Colon (tissue), 2 donors: Measurements from ENCODE around the gene ST6GALNAC2.
"Not testable (repeated sequence)": the region's sequence is repeated elsewhere in the genome, so short reads cannot be mapped to it uniquely, and the experiment has no call there.

Experiments
- FAIRE-seq: peaks from 2 replicates; lab custom pipeline; 2012; peaks lifted over from hg19 to GRCh38; lab: Jason Lieb, UNC
- donor health status: control.
- donor health status: control.

The ST6GALNAC2 gene

DNA sequence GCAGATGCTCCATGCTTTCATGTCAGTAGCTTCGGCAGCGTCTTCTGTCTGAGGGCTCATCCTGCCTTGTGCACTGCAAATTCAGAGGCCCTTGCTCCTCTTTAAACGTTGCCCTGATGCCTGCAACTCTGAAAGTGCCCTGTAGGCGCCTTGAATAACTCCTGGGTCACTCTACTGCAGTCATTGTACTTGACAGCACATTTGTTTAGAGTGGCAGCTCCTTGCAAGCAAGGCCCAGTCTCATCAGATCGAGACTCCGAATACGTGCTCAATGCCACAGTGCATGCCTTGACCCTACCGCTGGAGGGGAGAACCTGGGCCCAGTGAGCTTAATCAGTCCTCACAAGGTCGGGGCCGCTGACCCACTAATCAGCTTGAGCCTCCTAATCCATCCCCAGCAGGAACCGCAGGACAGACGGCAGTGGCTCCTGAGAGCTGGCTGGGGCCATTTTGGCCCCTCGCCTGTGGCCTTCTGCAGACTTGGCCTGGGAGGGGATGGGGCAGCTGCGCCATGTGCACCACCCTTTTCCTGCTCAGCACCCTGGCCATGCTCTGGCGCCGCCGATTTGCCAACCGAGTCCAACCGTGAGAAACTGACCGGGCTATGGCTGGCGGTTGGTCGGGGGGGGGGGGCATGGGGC lies 45.9 kb downstream of the ST6GALNAC2 start, which contains the start of gene PRCD:
Gene PRCD, plus strand, starts transcription at position 414 of the 641 bp plus-strand sequence. Its CDS starts 98 bp downstream, at position 512.
- FAIRE-seq: no peak

DNA sequence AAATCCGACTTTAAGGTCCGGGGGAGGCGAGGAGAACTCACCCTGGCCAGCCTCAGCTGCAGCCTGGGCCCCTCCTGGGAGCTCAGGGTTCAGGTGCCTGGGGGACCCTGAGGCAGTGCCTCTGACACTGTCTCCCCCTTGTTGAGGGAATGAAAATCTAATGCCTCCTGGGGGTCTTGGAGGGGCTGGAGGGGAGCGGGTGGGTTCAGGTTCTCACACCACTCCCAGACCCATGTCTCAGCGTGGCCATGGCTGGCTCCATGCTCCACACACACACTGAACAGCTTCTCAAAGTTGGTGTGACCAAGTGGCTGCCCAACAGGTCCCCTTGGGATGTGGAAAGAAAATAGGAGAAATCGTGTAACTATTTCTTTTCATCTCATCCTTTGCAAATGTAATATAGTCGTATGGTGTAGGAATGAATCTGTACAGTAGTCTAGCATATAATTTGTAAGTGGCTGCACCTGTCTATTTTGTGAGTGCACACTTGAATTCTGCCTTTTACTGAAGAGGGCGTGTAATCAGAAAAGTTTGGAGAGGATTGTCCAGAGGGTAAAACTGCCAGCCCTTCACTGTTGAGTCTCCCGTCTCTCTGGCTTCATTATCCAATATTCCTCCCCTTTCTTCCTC lies 46.6 kb downstream of the ST6GALNAC2 start:
- no peak for FAIRE-seq

DNA sequence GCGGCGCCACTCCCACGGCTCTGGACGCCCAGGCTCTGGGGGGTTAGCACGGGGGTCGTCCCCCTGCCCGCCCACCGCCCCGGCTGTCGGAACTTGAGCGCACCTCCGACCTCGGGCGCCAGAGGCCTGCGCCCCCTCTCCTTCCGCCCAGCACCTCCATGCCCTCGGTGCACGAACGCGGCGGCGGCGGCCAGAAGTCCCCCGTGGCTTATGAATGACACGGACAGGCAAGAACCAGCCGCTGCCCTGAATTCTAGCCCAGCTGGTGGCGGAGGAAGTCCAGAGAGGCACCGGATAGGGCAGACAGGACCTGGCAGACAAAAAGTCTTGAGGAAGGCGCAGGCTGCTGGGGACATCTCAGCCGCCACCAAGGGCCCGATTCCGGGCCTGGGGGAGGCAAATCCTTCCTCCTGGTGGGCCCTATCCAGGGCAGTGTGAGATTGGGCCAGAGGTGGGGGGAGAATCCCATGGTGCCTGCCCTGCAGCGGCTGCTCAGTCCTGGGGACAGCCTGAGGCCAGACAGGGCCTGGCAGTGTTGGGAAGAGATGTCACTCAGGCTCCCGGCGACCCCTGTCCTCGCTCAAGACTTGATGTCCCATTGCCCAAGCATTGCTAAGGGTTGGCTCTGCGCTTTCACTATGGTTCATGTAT lies 47.3 kb downstream of the ST6GALNAC2 start:
- FAIRE-seq: no peak

DNA sequence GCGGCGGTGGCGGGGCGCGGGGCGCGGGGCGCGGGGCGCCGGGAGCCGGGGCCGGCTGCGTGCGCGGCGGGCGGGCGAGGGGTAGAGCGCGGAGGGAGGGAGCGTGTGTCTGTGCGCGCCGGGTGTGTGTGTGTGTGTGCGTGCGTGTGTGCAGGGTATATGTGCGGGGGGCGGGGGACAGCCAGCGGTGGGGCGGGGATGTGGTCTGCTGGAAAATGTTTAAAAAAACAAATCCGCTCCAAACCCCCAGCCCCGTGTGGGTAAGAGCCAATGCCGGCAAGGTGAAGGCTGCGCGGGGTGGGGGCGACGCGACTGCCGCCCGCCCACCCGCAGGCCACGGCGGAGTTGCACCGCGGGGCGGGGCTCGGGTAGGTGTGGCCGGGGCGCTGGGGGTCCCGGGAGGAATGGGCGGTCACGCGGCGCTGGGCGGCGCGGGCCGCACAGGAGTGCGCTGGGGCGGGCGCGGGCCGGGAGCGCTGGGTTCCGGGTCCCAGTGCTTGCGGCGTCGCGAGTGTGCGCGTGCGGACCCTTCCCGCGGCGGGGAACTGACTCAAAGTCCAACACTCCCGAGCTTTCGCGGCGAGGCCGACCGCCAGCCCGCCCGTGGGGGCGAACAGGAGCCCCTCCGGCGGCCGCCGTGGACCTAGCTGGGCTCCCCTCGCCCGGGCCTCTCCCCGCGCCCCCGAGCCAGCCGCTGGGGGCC lies 47.9 kb downstream of the ST6GALNAC2 start, which contains the start of gene CYGB:
Gene CYGB, minus strand, starts transcription at position 132 of the 703 bp plus-strand sequence. CDS start 167 bp downstream, outside the sequence.
- FAIRE-seq: no peak

DNA sequence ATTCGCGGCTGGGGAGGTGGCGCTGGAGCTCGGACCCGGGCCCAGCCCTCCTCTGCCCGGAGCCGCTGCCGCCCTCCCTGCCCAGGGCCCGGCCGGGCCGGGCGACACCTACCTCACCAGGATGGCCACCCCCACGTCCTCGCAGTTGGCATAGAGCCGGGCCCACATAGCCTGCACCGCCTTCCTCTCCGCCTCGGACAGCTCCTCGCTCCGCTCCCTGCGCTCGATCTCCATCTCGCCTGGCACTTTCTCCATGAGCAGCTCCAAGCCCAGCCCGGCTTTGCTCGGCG lies 48.4 kb downstream of the ST6GALNAC2 start:
- no peak for FAIRE-seq

DNA sequence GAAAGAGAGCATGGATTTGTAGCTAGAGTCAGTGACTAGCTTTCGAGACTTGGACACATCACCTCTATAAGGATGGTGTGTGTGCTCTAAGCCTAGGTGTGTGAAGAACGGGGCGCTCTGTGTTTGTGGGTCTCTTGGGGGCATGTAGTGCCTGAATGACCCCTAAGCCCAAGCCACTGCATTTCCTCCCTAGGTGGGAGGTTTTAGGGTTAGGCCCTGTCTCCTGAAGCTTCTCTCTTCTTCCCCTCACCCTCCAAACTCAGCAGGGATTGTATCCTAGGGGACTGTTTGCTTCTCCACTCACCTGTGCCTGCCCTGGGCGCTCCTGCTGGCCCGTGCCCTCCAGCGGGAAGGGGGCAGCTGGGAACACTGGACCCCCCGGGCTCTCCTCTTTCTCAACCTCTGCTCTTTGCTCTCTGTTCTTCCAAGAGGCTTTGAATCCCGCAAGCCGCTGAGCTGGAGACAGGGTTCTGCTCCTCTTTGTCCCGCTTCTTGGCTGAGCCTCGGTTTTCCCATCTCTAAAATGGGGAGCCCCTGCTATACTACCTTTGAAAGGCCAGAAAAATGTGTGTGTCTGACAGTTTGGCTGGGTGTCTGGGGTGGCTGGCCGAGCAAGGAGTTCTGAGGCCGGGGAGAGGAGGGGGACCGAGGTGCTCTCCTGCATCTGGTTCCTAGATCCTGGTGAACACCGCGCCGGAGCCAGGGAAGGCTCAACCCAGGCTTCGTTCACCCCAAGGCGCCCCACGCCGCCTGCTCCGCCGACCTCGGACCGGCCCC lies 49.0 kb downstream of the ST6GALNAC2 start:
- no peak for FAIRE-seq

DNA sequence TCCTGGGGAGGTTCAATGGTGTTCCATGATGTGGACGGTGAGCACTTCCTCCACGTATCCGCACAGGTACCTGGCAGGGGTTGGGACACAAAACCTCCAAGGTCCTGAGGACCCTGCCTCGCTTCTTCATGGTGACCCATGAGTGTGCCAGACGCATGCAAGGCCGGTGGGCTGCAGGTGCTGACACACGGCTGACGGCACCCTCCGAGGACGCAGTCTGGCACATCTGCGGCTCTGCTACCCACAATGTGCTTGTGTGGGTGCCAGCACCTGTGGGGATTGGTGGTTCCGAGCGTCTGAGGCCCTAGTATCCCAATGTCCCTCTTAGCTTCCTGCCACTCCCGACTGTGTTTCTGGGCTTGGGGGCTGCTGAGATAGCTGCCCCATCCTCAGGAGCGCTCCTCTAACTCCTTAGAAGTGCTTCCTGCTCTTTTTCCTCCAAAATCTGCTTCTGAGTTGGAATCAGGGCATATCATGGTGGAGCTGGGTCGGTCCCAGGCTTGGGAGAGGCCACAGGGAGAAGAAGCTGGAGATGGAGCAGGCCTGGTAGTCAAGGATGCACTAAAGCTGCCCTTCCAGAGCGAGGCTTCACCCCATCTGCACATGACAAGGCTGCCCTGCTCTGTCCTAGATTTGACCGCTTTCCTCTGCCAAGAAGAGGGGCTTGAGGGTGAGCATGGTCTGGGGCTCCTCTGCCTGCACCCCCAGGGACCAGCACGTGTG lies 49.7 kb downstream of the ST6GALNAC2 start:
- FAIRE-seq: no peak

DNA sequence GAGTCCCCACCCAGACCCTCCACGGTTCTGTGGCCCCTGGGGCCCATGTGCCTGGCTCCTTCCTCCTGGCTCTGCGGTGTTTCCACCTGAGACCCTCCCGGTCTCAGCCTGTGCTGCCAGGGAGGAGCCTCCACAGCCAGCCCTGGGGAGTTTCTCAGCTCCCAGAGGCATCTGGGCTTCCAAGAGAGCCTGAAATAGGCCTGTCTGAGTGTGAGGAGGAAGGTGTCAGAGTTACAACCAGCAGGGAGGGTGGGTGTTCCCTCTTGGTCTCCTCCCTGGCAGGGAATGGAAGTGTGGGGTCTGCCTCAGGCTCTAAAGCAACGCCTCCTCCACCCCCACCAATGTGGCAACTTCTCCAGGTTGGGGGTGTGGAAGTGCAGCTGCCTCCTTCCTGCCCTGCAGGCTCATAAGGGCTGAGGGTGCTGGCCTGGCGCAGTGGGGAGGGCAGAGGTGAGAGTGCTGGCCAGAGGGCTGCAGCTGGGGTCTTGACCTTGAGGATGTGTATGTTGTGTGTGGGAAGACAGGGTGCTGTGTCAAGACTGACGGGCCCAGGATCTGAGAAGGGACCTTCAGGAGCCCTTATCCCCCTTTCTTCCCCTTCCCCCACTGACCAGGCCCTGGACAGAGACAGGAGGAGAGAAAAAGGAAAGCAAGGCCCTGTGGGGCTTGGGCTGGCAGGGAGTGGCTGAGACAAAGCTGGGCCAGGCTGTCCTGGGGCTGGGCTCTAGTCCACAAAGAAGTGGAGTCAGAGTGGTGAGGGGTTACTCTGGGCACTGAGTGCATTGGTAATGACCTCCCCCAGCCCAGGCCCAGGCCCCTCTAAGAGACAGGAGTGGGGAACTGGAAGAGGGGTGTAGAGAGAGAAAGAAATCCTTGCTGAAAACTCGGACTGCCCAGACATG lies 50.6 kb downstream of the ST6GALNAC2 start:
- no peak for FAIRE-seq

DNA sequence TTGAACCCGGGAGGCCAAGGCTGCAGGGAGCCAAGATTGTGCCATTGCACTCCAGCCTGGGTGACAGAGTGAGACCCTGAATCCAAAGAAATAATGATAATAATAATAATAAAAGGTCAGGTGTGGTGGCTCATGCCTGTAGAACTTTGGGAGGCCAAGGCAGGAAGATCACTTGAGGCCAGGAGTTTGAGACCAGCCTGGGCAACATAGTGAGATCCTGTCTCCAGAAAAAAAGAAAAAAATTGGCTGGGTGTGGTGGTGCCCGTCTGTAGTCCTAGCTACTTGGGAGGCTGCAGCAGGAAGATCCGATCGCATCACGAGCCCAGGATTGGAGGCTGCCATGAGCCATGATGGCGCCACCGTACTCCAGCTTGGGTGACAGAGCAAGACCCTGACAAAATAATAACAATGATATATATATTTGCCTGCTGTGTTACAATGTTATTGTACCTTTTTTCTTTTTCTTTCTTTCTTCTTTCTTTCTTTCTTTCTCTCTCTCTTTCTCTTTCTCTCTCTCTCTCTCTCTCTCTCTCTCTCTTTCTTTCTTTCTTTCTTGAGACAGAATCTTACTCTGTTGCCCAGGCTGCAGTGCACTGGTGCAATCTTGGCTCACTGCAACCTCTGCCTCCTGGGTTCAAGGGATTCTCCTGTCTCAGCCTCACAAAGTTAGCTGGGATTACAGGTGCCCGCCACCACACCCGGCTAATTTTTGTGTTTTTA lies 51.9 kb downstream of the ST6GALNAC2 start:
- not testable (repeated sequence) for FAIRE-seq

DNA sequence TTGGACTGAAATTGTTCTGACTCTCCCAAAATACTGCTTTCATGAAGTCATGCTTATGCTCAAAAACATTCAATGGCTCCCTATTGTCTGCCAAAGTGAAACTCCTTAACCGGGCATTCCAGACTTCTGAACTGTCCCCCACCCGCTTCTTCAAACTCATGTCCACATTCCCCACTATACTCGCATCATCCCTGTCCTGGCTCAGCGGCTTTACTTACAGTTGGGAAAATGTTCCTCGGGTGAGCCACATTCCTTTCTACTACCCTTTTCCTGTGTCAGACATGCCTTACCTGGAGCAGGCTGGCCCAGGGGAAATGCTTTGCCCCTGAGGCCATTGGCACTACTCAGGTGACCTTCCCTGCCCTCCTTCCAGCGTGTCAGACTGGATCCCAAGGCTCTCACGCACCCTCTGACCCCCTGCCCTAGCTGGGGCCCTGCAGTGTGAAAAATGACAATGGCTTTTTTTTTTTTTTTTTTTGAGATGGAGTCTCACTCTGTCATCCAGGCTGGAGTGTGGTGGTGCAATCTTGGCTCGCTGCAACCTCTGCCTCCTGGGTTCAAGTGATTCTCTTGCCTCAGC lies 53.5 kb downstream of the ST6GALNAC2 start:
- no peak for FAIRE-seq

DNA sequence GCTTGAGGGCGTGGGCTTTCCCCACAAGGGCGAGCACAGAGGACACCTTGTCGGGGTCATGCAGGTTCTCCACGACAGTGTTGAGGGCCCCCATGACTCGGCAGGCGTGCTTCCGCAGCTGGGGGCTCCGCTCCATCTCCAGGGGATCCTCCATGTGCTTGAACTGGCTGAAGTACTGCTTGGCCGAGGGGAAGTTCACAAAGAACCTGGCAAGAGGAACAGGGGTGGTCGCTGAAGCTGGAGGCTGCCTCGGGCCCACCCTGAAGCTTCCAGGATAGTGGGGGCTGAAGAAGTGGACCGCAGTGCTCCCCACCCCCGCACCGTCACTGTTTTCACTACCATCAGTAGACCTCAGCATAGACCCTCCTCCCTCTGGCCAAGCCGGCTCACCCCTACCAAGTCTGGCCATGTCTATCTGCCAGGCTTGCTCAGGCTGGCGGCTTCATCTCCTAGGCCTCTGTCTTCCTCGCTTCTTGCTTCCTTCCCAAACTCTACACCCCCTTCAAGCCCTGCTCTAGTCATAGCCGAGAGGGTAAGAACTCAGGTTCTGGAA lies 54.1 kb downstream of the ST6GALNAC2 start:
- FAIRE-seq: no peak

DNA sequence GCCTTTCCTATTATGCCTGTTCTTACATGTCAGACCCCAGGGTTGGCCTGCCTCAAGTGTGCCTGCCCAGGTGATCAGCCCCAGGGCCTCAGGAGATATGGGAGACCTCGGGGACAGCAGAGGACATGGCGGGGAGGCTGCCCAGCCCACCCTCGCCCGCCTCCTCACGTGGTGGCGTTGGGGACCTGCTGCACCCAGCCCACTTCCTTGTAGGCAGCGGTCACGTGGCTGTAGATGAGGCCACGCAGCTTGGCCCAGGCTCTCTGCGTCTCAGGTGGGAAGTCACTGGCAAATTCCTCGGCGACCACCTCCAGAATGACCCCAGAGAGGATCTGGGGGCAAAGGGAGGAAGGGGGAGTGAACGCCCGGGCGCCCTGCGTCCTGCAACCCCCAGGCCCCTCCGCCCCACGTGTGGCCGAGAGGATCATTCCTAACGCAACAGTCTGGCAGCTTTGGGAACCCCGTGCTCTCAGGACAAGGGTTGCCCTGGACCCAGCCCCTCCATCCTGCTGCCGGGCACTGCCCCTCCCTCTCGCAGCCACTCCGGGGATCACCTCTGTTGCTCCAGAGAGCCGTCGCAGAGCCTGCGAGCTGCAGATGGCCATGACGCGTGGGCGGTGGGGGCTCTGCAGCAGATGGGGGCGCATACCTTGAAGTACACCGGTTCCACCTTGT lies 54.7 kb downstream of the ST6GALNAC2 start:
- no peak for FAIRE-seq

DNA sequence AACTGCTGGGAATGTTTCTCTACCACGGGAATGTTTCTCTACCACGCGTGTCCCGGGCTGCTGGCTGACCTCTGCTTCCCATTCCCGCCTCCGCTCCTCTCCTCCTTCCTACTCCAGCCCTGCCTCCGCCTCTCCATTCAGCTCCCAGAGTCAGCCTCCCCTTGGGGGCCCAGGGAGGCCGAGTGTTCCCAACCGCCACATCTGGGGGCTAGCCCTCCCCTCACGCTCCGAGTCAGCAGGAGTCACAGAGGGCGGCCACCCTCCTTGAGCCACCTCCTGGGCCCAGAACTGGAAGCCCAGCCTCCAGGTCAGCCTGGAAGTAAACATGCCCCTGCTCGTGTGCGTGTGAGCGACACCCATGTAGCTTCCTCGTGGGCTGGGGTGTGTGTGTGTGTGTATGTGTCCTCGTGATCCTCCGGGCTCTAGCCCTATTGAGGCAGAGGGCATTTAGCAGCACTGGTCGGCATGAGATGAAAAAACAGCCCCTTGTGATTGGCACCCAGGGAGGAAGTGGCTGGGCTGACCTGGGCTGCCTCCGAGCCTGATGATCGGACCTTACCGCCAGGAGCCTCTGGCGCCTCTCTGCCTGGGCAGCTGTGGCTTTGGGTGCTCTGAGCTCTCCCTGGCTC lies 55.5 kb downstream of the ST6GALNAC2 start:
- FAIRE-seq: no peak

DNA sequence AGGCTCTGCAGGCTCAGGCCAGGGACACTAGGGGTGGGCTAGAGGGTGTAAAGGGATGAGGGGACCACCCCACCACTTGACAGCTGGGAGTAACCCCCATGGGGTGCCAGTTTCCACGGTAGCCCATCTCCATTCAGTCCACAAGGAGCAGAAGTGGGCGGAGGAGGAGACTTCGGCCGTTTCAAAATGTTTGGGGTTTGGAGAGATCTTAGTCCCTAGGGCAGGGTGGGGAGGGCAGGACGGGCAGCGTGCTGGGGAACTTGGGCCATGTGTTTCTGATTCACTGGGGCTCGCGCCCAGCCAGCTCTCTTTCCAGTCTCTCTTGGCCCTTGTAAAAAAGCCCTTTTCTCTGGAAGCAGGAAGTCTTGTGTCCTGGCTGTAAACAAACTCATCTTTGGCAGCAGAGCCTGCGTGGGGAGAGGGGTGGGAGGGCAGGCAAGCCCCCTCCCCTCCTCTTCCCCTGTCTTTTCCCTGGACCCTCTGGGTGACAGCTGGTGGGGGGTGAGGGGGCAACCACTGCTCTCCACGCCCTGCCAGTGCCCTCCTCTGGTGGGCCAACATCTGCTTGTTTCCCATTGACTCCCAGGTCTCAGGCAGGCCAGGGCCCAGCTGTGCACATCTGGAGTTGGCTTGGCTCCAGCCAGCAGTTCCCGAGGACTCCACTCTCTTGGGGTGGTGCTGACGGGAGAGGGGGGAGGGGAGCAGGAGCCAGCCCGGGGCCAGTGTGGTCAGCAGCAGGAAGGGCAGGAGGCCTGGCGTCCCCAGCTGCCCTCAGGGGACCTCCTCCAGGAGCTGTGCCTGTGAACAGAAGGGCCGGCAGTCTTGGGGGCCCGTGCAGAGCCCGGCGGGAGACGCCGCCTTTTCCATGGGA lies 56.2 kb downstream of the ST6GALNAC2 start:
- FAIRE-seq: no peak

DNA sequence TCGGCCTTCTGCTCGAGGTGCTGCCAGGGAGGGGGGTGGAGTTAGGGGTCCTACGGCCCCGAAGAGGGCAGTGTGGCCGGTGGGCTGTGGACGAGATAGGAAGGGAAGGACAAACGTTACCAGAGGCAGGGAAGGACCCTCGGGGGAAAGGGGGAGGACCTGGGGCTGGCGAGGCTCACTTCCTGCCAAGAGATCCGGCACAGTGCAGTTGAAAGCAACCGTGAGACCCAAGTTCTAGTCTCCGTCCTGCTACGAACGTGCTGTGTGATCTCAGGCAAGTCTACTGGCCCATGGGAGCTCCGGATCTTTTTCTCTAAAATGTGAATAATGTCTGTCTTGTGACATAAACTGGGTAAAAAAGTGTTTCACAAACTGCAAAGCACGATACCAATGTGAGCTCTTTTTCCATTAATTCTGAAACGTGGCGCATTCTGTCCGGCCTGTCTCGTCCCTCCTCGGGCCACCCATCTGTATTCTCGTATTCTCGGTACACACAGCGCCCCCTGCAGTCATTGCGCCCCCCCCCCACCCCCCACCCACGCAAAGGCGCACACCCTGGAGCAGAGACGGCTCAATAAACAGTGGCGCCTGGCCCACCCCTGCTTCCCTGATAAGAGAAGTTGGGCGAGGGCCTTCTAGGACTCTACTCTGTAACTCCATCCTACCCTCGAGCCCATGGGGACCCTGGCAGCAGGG lies 57.0 kb downstream of the ST6GALNAC2 start:
- no peak for FAIRE-seq

DNA sequence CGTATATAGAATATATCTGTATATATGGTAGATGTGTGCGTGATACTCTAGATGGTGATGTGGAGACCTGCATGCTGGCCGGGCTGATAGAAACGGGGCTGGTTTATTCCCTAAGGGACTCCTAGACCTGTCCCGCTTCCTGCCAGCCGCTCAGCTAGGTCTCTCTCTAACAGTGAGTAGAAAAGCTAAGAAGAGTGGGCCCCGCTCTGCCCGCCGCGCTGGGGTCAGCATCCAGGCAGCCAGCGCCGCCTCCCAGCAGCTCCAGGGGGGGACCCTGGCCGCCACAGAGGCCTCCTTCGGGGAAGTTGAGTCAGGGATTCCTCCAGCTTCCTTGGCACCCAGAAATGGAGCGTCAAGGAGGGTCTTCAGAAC lies 57.5 kb downstream of the ST6GALNAC2 start:
- no peak for FAIRE-seq
